Liver (tissue), 3 donors: Measurements from ENCODE around the gene NF1.

Experiments
- ATF3 ChIP-seq: IDR thresholded peaks from 2 replicates; pipeline ENCODE4 v1.6.1; 2016; ENCODE audit warnings: antibody characterized with exemption
- CTCF ChIP-seq: fragments of 150-350 bp; IDR thresholded peaks from 2 replicates; pipeline ENCODE4 v1.5.1; 2017; ENCODE audit warnings: improper control_type of control experiment, low read depth, low read length; ENCODE audit not compliant: missing input control
- FOXA1 ChIP-seq: IDR thresholded peaks from 2 replicates; pipeline ENCODE4 v1.6.1; 2016; ENCODE audit warnings: antibody characterized with exemption
- GABPA ChIP-seq, 2 donors: IDR thresholded peaks in 1 of 2; conservative IDR thresholded peaks in 1 of 2; 2 replicates each; pipeline ENCODE4 v1.6.1; 2016; ENCODE audit warnings: antibody characterized with exemption in 2 of 2, mild to moderate bottlenecking in 1 of 2, moderate library complexity in 1 of 2
- HNF4A ChIP-seq, 2 donors: conservative IDR thresholded peaks; 2 replicates each; pipeline ENCODE4 v1.6.1; 2016; ENCODE audit warnings: antibody characterized with exemption in 2 of 2, mild to moderate bottlenecking in 2 of 2
- MAX ChIP-seq: IDR thresholded peaks from 2 replicates; pipeline ENCODE4 v1.6.1; 2016; ENCODE audit warnings: antibody characterized with exemption
- RAD21 ChIP-seq, 2 donors: IDR thresholded peaks; 2 replicates each; pipeline ENCODE4 v1.6.1; 2016; ENCODE audit warnings: antibody characterized with exemption in 2 of 2, mild to moderate bottlenecking in 2 of 2
- REST ChIP-seq: IDR thresholded peaks from 2 replicates; pipeline ENCODE4 v1.6.1; 2016; ENCODE audit warnings: antibody characterized with exemption, mild to moderate bottlenecking
- SP1 ChIP-seq: IDR thresholded peaks from 2 replicates; pipeline ENCODE4 v1.6.1; 2018; ENCODE audit warnings: antibody characterized with exemption, mild to moderate bottlenecking
- TAF1 ChIP-seq: conservative IDR thresholded peaks from 2 replicates; pipeline ENCODE4 v1.6.1; 2016; ENCODE audit warnings: antibody characterized with exemption, mild to moderate bottlenecking
- donor health status: healthy.
- donor health status: healthy.

GRCh38 chr17:31283841-31284240 lies 189.1 kb downstream of the NF1 start:
- TF ChIP-seq CTCF: no peak
- TF ChIP-seq GABPA (IDR thresholded peaks at IDR 0.05 in 1 of 2, conservative IDR thresholded peaks at IDR 0.05 in 1 of 2): no peak
- no peak for TF ChIP-seq RAD21 (IDR thresholded peaks at IDR 0.05)
- TF ChIP-seq TAF1: no peak
- TF ChIP-seq SP1: no peak
- TF ChIP-seq FOXA1: no peak
- TF ChIP-seq REST: no peak
- no peak for TF ChIP-seq MAX
- no peak for TF ChIP-seq HNF4A (conservative IDR thresholded peaks at IDR 0.05)
- TF ChIP-seq ATF3: no peak
